Dendritic cell treated with granulocyte-macrophage colony-stimulating factor and Interleukin-4, amounts not matched to agents 40 ng/mL and 50 ng/mL, for 4 days (primary cell): ENCODE measurements around the gene UBR4.

ENCODE experiments used
- H3K27ac Mint-ChIP-seq: one replicate; pipeline ENCODE4 v1.8.0; 2022; ENCODE audit warnings: mild to moderate bottlenecking, mixed read lengths
- H3K27me3 Mint-ChIP-seq: one replicate; pipeline ENCODE4 v1.8.0; 2022; ENCODE audit warnings: mild to moderate bottlenecking, mixed read lengths
- H3K36me3 Mint-ChIP-seq: one replicate; pipeline ENCODE4 v1.8.0; 2022; ENCODE audit warnings: low read depth, mixed read lengths
- H3K4me1 Mint-ChIP-seq: one replicate; pipeline ENCODE4 v1.8.0; 2022; ENCODE audit warnings: low read depth, mixed read lengths
- H3K4me3 Mint-ChIP-seq: one replicate; pipeline ENCODE4 v1.8.0; 2022; ENCODE audit warnings: mild to moderate bottlenecking, moderate library complexity, mixed read lengths
- H3K9me3 Mint-ChIP-seq: one replicate; pipeline ENCODE4 v1.8.0; 2022; ENCODE audit warnings: mixed read lengths
- intact Hi-C: fragments of 100-400 bp; cut with micrococcal nuclease; formaldehyde crosslinking; loops from one replicate; pipeline ENCODE4 v1.15.0; 2022

UBR4 gene

GRCh38 chr1:19163261-19163660 lies 46.8 kb downstream of the UBR4 start:
- H3K4me1 Mint-ChIP-seq = peaks cover 14% of the 10 kb centered on the region
- no peaks in the 10 kb centered on the region for H3K9me3 Mint-ChIP-seq
- no peaks in the 10 kb centered on the region for H3K27me3 Mint-ChIP-seq
- no peak overlapping the region for H3K27ac Mint-ChIP-seq
- no peak overlapping the region for H3K4me3 Mint-ChIP-seq
- H3K36me3 Mint-ChIP-seq = peaks cover 100% of the 10 kb centered on the region
- intact Hi-C loops = no loop called here

DNA sequence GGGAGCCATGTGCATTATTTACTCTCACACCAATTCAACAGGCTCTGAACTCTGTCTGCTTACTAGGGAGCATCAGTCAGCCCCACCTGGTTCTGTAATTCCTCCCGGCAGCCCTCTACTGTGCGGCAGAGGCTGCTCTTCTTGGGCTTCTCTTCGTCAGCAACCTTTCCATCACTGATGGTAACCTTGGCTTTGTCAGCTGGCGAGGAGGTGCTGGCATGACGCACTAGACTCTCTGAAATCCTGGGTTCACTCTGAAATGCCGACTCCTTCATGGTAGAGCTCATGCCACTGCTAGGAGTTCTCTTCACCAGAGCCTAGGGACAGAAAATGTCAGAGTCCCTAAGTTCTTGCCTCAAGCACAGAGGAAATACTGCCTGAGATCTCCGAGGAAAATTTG lies 49.2 kb downstream of the UBR4 start:
- intact Hi-C loops = no loop called here
- Mint-ChIP-seq H3K27ac (no peak overlapping the region), H3K36me3 (peaks cover 96% of the 10 kb centered on the region), H3K4me1 (peaks cover 9% of the 10 kb centered on the region), H3K27me3 (no peaks in the 10 kb centered on the region), H3K9me3 (no peaks in the 10 kb centered on the region), H3K4me3 (no peak overlapping the region)

GRCh38 chr1:19157653-19158052 lies 52.4 kb downstream of the UBR4 start:
- Mint-ChIP-seq H3K27me3 (no peaks in the 10 kb centered on the region), H3K27ac (no peak overlapping the region), H3K4me1 (no peaks in the 10 kb centered on the region), H3K9me3 (no peaks in the 10 kb centered on the region), H3K4me3 (no peak overlapping the region), H3K36me3 (peaks cover 96% of the 10 kb centered on the region)
- intact Hi-C loops = no loop called here

GRCh38 chr1:19156676-19157075 lies 53.4 kb downstream of the UBR4 start:
- intact Hi-C loops = no loop called here
- H3K4me1 Mint-ChIP-seq = no peaks in the 10 kb centered on the region
- H3K4me3 Mint-ChIP-seq = no peak overlapping the region
- H3K27ac Mint-ChIP-seq = no peak overlapping the region
- peaks cover 96% of the 10 kb centered on the region for H3K36me3 Mint-ChIP-seq
- no peaks in the 10 kb centered on the region for H3K9me3 Mint-ChIP-seq
- H3K27me3 Mint-ChIP-seq = no peaks in the 10 kb centered on the region

- no peaks in the 10 kb centered on the region for H3K4me1 Mint-ChIP-seq
- intact Hi-C loops = no loop called here
- no peak overlapping the region for H3K4me3 Mint-ChIP-seq
- H3K27ac Mint-ChIP-seq = no peak overlapping the region
- H3K36me3 Mint-ChIP-seq = peaks cover 96% of the 10 kb centered on the region
- H3K27me3 Mint-ChIP-seq = no peaks in the 10 kb centered on the region
- no peaks in the 10 kb centered on the region for H3K9me3 Mint-ChIP-seq
Observed at GRCh38 chr1:19154876-19155275, 55.2 kb downstream of the UBR4 start.

GRCh38 chr1:19153169-19153568 lies 56.9 kb downstream of the UBR4 start:
- Mint-ChIP-seq H3K4me1 (no peaks in the 10 kb centered on the region), H3K27me3 (no peaks in the 10 kb centered on the region), H3K4me3 (no peak overlapping the region), H3K27ac (no peak overlapping the region), H3K36me3 (peaks cover 96% of the 10 kb centered on the region), H3K9me3 (no peaks in the 10 kb centered on the region)
- intact Hi-C loops = no loop called here

- H3K36me3 Mint-ChIP-seq = peaks cover 100% of the 10 kb centered on the region
- H3K27ac Mint-ChIP-seq = no peak overlapping the region
- intact Hi-C loops = no loop called here
- no peaks in the 10 kb centered on the region for H3K9me3 Mint-ChIP-seq
- no peak overlapping the region for H3K4me3 Mint-ChIP-seq
- H3K27me3 Mint-ChIP-seq = no peaks in the 10 kb centered on the region
- no peaks in the 10 kb centered on the region for H3K4me1 Mint-ChIP-seq
Observed at GRCh38 chr1:19151537-19151936, 58.5 kb downstream of the UBR4 start.

DNA sequence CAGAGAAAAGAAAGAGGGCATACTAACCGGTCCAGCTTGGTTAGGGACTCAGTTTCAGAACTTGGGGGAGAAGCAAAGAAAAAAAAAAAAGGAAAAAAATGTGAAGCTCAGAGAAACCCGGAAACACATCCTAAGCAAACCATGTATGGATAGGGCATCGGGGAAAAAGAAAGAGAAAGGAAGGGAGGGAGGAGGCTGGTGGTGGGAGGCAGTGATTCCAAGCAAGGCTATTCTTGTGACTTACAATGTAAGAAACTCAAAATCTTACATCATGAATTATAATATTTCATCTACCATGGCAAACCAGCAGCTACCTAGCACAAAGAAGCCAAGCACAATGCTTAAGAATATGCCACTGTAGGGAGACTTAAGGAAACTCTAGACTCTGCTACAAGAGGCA lies 60.3 kb downstream of the UBR4 start:
- intact Hi-C loops = no loop called here
- no peaks in the 10 kb centered on the region for H3K9me3 Mint-ChIP-seq
- no peak overlapping the region for H3K4me3 Mint-ChIP-seq
- H3K36me3 Mint-ChIP-seq = peaks cover 100% of the 10 kb centered on the region
- H3K4me1 Mint-ChIP-seq = no peaks in the 10 kb centered on the region
- H3K27me3 Mint-ChIP-seq = no peaks in the 10 kb centered on the region
- no peak overlapping the region for H3K27ac Mint-ChIP-seq

- no peak overlapping the region for H3K27ac Mint-ChIP-seq
- H3K4me1 Mint-ChIP-seq = no peaks in the 10 kb centered on the region
- H3K4me3 Mint-ChIP-seq = no peak overlapping the region
- intact Hi-C loops = no loop called here
- H3K27me3 Mint-ChIP-seq = no peaks in the 10 kb centered on the region
- H3K9me3 Mint-ChIP-seq = no peaks in the 10 kb centered on the region
- H3K36me3 Mint-ChIP-seq = peaks cover 100% of the 10 kb centered on the region
Observed at GRCh38 chr1:19140465-19140864, 69.6 kb downstream of the UBR4 start.

DNA sequence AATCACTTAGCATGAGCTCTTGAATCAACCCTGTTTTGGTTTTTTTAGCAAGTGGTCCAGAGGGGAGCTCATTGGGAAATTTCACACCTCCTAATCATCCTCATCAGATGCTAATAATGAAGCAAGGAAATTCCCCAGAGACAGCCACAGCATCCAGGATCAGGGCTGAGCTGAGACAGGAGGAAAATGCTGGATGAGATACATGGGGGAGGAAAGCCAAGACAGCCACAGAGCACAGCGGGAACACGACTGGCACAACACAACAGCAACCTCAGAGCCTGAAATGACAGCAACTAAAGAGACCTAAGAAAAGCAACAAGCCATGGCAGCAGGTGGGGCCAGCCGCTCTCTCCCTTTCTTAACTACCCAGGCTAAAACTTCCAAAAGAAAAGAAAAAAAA lies 70.4 kb downstream of the UBR4 start:
- H3K9me3 Mint-ChIP-seq = peaks cover 4% of the 10 kb centered on the region
- H3K27me3 Mint-ChIP-seq = no peaks in the 10 kb centered on the region
- no peak overlapping the region for H3K27ac Mint-ChIP-seq
- intact Hi-C loops = loop anchor here (10.0 kb wide), 1 partner anchor 45 kb away; no protein-coding TSS in a partner anchor
- H3K4me3 Mint-ChIP-seq = no peak overlapping the region
- H3K36me3 Mint-ChIP-seq = peaks cover 100% of the 10 kb centered on the region
- no peaks in the 10 kb centered on the region for H3K4me1 Mint-ChIP-seq

- Mint-ChIP-seq H3K36me3 (peaks cover 100% of the 10 kb centered on the region), H3K27me3 (no peaks in the 10 kb centered on the region), H3K9me3 (peaks cover 9% of the 10 kb centered on the region), H3K27ac (no peak overlapping the region), H3K4me1 (no peaks in the 10 kb centered on the region), H3K4me3 (no peak overlapping the region)
- intact Hi-C loops = loop anchor here (10.0 kb wide), 1 partner anchor 46 kb away; no protein-coding TSS in a partner anchor
Observed at GRCh38 chr1:19138958-19139581, 71.0 kb downstream of the UBR4 start.

GRCh38 chr1:19138331-19138730 lies 71.7 kb downstream of the UBR4 start:
- H3K9me3 Mint-ChIP-seq = peaks cover 9% of the 10 kb centered on the region
- H3K27ac Mint-ChIP-seq = no peak overlapping the region
- no peaks in the 10 kb centered on the region for H3K4me1 Mint-ChIP-seq
- intact Hi-C loops = loop anchor here (10.0 kb wide), 1 partner anchor 46 kb away; no protein-coding TSS in a partner anchor
- no peak overlapping the region for H3K4me3 Mint-ChIP-seq
- peaks cover 100% of the 10 kb centered on the region for H3K36me3 Mint-ChIP-seq
- no peaks in the 10 kb centered on the region for H3K27me3 Mint-ChIP-seq

- H3K27ac Mint-ChIP-seq = no peak overlapping the region
- peaks cover 100% of the 10 kb centered on the region for H3K36me3 Mint-ChIP-seq
- H3K27me3 Mint-ChIP-seq = no peaks in the 10 kb centered on the region
- no peak overlapping the region for H3K4me3 Mint-ChIP-seq
- no peaks in the 10 kb centered on the region for H3K4me1 Mint-ChIP-seq
- intact Hi-C loops = loop anchor here (10.0 kb wide), 1 partner anchor 48 kb away; no protein-coding TSS in a partner anchor
- peaks cover 9% of the 10 kb centered on the region for H3K9me3 Mint-ChIP-seq
Observed at GRCh38 chr1:19137158-19137557, 72.9 kb downstream of the UBR4 start.

- no peak overlapping the region for H3K4me3 Mint-ChIP-seq
- no peak overlapping the region for H3K27ac Mint-ChIP-seq
- intact Hi-C loops = loop anchor here (10.0 kb wide), 1 partner anchor 51 kb away; no protein-coding TSS in a partner anchor
- no peaks in the 10 kb centered on the region for H3K4me1 Mint-ChIP-seq
- H3K36me3 Mint-ChIP-seq = peaks cover 100% of the 10 kb centered on the region
- no peaks in the 10 kb centered on the region for H3K27me3 Mint-ChIP-seq
- H3K9me3 Mint-ChIP-seq = peaks cover 9% of the 10 kb centered on the region
Observed at GRCh38 chr1:19133360-19133759, 76.7 kb downstream of the UBR4 start.

GRCh38 chr1:19130468-19130867 lies 79.6 kb downstream of the UBR4 start:
- peaks cover 9% of the 10 kb centered on the region for H3K9me3 Mint-ChIP-seq
- no peaks in the 10 kb centered on the region for H3K27me3 Mint-ChIP-seq
- intact Hi-C loops = loop anchor here (10.0 kb wide), 1 partner anchor 54 kb away; no protein-coding TSS in a partner anchor
- no peak overlapping the region for H3K4me3 Mint-ChIP-seq
- H3K36me3 Mint-ChIP-seq = peaks cover 100% of the 10 kb centered on the region
- H3K4me1 Mint-ChIP-seq = no peaks in the 10 kb centered on the region
- H3K27ac Mint-ChIP-seq = no peak overlapping the region
